DND-41 (cell line): Measurements from ENCODE around the gene DSG3.

Experiments
- EZH2 ChIP-seq: IDR thresholded peaks from 3 replicates; pipeline ENCODE4 v1.6.1; 2012; ENCODE audit warnings: borderline replicate concordance, low read depth, mild to moderate bottlenecking, moderate library complexity, low read length, inconsistent platforms; ENCODE audit not compliant: severe bottlenecking
- TF ChIP-seq, protein P1 (sequence below): IDR thresholded peaks from 2 replicates; pipeline ENCODE4 v1.5.1; 2012; ENCODE audit warnings: borderline replicate concordance, low read length, moderate library complexity, mild to moderate bottlenecking; ENCODE audit not compliant: poor library complexity, severe bottlenecking; ENCODE audit errors: extremely low read depth

DNA sequence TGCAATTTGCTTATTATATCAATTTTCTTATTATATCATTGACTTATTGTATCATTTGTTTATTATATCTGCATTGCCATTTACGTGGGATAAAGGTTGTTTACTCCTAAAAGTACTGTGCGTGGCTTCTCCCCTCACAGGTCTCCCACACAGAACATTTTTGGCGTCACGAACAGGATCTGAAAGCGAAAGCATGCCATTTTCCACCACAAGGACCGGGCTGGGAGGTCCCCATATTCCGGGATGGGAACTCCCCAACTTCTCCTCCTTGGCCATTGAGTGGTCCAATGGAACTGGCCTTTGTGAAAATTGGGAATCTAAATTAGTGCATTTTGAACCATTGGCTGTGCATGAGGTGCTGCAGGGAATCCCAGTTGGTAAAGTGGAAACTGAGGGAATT lies 45.6 kb downstream of the DSG3 start:
- no peak for TF ChIP-seq EZH2
- TF ChIP-seq, protein P1, sequence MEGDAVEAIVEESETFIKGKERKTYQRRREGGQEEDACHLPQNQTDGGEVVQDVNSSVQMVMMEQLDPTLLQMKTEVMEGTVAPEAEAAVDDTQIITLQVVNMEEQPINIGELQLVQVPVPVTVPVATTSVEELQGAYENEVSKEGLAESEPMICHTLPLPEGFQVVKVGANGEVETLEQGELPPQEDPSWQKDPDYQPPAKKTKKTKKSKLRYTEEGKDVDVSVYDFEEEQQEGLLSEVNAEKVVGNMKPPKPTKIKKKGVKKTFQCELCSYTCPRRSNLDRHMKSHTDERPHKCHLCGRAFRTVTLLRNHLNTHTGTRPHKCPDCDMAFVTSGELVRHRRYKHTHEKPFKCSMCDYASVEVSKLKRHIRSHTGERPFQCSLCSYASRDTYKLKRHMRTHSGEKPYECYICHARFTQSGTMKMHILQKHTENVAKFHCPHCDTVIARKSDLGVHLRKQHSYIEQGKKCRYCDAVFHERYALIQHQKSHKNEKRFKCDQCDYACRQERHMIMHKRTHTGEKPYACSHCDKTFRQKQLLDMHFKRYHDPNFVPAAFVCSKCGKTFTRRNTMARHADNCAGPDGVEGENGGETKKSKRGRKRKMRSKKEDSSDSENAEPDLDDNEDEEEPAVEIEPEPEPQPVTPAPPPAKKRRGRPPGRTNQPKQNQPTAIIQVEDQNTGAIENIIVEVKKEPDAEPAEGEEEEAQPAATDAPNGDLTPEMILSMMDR = no peak
